ENCODE results near the gene ROS1. TPM values are rescaled to one million over a fixed set of nuclear protein-coding genes. Genes with fewer than 3 reads are reported as not detected.
"Not testable (repeated sequence)": the region's sequence is repeated elsewhere in the genome, so short reads cannot be mapped to it uniquely, and the experiment has no call there.

Gene ROS1
- total RNA-seq, 1 experiment from 2014 or later: not detected

DNA sequence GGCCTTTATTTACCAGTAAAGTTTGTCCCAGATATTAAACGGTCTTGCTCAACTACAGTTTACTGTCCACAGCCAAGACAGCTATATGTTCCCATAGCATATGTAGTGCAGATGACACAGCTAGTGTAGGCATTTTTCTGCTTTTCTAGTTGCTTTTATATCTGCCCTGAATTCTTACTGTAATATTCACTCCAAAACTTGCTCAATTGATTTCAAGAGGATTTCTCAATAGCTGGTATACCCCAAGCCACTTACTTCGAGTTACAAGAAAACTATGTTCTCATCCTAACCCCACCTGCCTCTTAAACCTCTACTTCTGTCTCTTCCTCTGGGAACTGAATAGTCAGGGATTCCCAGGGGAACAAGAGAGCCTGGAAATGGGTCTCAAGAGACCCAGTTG lies 18.9 kb upstream of the ROS1 start:
- no peak overlapping the region for H2AK5ac ChIP-seq (ENCODE audit: insufficient read length, low read length)
- no peak overlapping the region for H3K9ac ChIP-seq (ENCODE audit: extremely low read depth, insufficient read length, low read length)
- H4K5ac ChIP-seq (ENCODE audit: insufficient read length, low read depth, low read length): no peak overlapping the region
- H3K27ac ChIP-seq (ENCODE audit: insufficient read length, low read depth, low read length): no peak overlapping the region
- no peak for DNase-seq
- no peak overlapping the region for H3K14ac ChIP-seq (ENCODE audit: insufficient read depth, low read length)
- Mint-ChIP-seq H3K4me1 (peaks cover 4 to 6% of the 10 kb centered on the region in 2 experiments; a peak in 3 of 4 replicates), H3K27me3 (ENCODE audit: low read depth) (no peaks in the 10 kb centered on the region; the same call in 1 of the 2 replicates), H3K27ac (no peak overlapping the region), H3K9me3 (peaks cover 2 to 5% of the 10 kb centered on the region in 2 experiments; a peak in 3 of 5 replicates), H3K36me3 (ENCODE audit: insufficient read depth in 1 of 3, low read depth in 3 of 3) (peaks cover 0 to 3% (median 2%) of the 10 kb centered on the region in 3 experiments; a peak in 4 of 7 replicates), H3K4me3 (no peak overlapping the region)
- H2BK20ac ChIP-seq (ENCODE audit: low read depth, low read length, poor library complexity, severe bottlenecking): no peak overlapping the region
- H3K27me3 ChIP-seq (ENCODE audit: insufficient read depth, low read length): no peaks in the 10 kb centered on the region
- no peak overlapping the region for H2BK120ac ChIP-seq (ENCODE audit: low read depth, low read length, poor library complexity, severe bottlenecking)
- H3T11ph ChIP-seq (ENCODE audit: low read length): no peak overlapping the region
- WGBS (ENCODE audit: extremely low coverage, insufficient read length, low lambda C conversion rate): no CpG with 5 or more reads among the region's 2 CpGs
- no peaks in the 10 kb centered on the region for H3K9me3 ChIP-seq (ENCODE audit: control insufficient read depth, low read depth, low read length)
- H3K79me1 ChIP-seq (ENCODE audit: insufficient read depth, low read depth, low read length, poor library complexity, severe bottlenecking): no peaks in the 10 kb centered on the region
- no peaks in the 10 kb centered on the region for H3K23me2 ChIP-seq (ENCODE audit: insufficient read length, low read depth, low read length, poor library complexity, severe bottlenecking)
- H3K4me1 ChIP-seq (ENCODE audit: insufficient read depth, low read length): no peaks in the 10 kb centered on the region
- H3K4ac ChIP-seq (ENCODE audit: low read depth, low read length): no peak overlapping the region
- H4K91ac ChIP-seq (ENCODE audit: insufficient read length, low read depth, low read length): no peak overlapping the region
- H3K79me2 ChIP-seq (ENCODE audit: insufficient read depth, low read length): no peaks in the 10 kb centered on the region
- H2BK12ac ChIP-seq (ENCODE audit: insufficient read length, low read depth, low read length): no peak overlapping the region
- no peak overlapping the region for H3K56ac ChIP-seq (ENCODE audit: insufficient read length, low read depth, low read length)
- no peaks in the 10 kb centered on the region for H4K20me1 ChIP-seq (ENCODE audit: control insufficient read depth, insufficient read depth, insufficient read length)
- no peak overlapping the region for H3K23ac ChIP-seq (ENCODE audit: insufficient read length, low read depth, low read length)
- H2BK15ac ChIP-seq (ENCODE audit: low read depth, low read length): no peak overlapping the region
- H4K8ac ChIP-seq (replicated peaks; ENCODE audit: insufficient read length, low read depth, low read length): no peak overlapping the region
- H2AFZ ChIP-seq (ENCODE audit: low read length): no peak overlapping the region
- H2BK5ac ChIP-seq (ENCODE audit: insufficient read length, low read length): no peak overlapping the region
- TF ChIP-seq, protein P1, sequence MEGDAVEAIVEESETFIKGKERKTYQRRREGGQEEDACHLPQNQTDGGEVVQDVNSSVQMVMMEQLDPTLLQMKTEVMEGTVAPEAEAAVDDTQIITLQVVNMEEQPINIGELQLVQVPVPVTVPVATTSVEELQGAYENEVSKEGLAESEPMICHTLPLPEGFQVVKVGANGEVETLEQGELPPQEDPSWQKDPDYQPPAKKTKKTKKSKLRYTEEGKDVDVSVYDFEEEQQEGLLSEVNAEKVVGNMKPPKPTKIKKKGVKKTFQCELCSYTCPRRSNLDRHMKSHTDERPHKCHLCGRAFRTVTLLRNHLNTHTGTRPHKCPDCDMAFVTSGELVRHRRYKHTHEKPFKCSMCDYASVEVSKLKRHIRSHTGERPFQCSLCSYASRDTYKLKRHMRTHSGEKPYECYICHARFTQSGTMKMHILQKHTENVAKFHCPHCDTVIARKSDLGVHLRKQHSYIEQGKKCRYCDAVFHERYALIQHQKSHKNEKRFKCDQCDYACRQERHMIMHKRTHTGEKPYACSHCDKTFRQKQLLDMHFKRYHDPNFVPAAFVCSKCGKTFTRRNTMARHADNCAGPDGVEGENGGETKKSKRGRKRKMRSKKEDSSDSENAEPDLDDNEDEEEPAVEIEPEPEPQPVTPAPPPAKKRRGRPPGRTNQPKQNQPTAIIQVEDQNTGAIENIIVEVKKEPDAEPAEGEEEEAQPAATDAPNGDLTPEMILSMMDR (conservative IDR thresholded peaks at IDR 0.05): no peak
- no peak overlapping the region for H3K18ac ChIP-seq (ENCODE audit: insufficient read length, low read depth, low read length)
- H3K4me2 ChIP-seq (ENCODE audit: insufficient read depth, insufficient read length, low read length): no peak overlapping the region

DNA sequence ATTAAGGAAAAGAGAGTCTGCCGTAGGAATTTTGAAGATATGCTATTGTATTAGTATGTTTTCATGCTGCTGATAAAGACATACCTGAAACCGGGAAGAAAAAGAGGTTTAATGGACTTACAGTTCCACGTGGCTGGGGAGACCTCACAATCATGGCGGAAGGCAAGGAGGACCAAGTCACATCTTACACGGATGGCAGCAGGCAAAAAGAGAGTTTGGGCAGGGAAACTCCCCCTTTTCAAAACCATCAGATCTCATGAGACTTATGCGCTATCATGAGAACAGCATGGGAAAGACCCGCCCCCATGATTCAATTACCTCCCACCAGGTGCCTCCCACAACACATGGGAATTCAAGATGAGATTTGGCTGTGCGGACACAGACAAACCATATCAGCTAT lies 16.6 kb upstream of the ROS1 start:
- H2BK15ac ChIP-seq (ENCODE audit: low read depth, low read length); H4K91ac ChIP-seq (ENCODE audit: insufficient read length, low read depth, low read length); H3K23ac ChIP-seq (ENCODE audit: insufficient read length, low read depth, low read length); H4K8ac ChIP-seq (replicated peaks; ENCODE audit: insufficient read length, low read depth, low read length); H3K27me3 ChIP-seq (ENCODE audit: insufficient read depth, low read length); H2BK20ac ChIP-seq (ENCODE audit: low read depth, low read length, poor library complexity, severe bottlenecking); H4K20me1 ChIP-seq (ENCODE audit: control insufficient read depth, insufficient read depth, insufficient read length); H3K9ac ChIP-seq (ENCODE audit: extremely low read depth, insufficient read length, low read length); H3K4me2 ChIP-seq (ENCODE audit: insufficient read depth, insufficient read length, low read length); H3K9me3 Mint-ChIP-seq; H2AFZ ChIP-seq (ENCODE audit: low read length); H4K5ac ChIP-seq (ENCODE audit: insufficient read length, low read depth, low read length); H3K79me1 ChIP-seq (ENCODE audit: insufficient read depth, low read depth, low read length, poor library complexity, severe bottlenecking); H2BK12ac ChIP-seq (ENCODE audit: insufficient read length, low read depth, low read length); H3K79me2 ChIP-seq (ENCODE audit: insufficient read depth, low read length); H3K56ac ChIP-seq (ENCODE audit: insufficient read length, low read depth, low read length); H3K27ac Mint-ChIP-seq; H3K4ac ChIP-seq (ENCODE audit: low read depth, low read length); H2BK5ac ChIP-seq (ENCODE audit: insufficient read length, low read length); H3K9me3 ChIP-seq (ENCODE audit: control insufficient read depth, low read depth, low read length); H3K27ac ChIP-seq (ENCODE audit: insufficient read length, low read depth, low read length); H3K23me2 ChIP-seq (ENCODE audit: insufficient read length, low read depth, low read length, poor library complexity, severe bottlenecking); H3K14ac ChIP-seq (ENCODE audit: insufficient read depth, low read length); H3K4me1 Mint-ChIP-seq; DNase-seq; H2BK120ac ChIP-seq (ENCODE audit: low read depth, low read length, poor library complexity, severe bottlenecking); H3K36me3 Mint-ChIP-seq (ENCODE audit: insufficient read depth in 1 of 3, low read depth in 3 of 3); H3K27me3 Mint-ChIP-seq (ENCODE audit: low read depth); H2AK5ac ChIP-seq (ENCODE audit: insufficient read length, low read length); H3K4me3 Mint-ChIP-seq; H3T11ph ChIP-seq (ENCODE audit: low read length); H3K18ac ChIP-seq (ENCODE audit: insufficient read length, low read depth, low read length); H3K4me1 ChIP-seq (ENCODE audit: insufficient read depth, low read length): not testable (repeated sequence)
- no CpG with 5 or more reads among the region's 8 CpGs for WGBS (ENCODE audit: extremely low coverage, insufficient read length, low lambda C conversion rate)
